PC-3 (cell line): ENCODE measurements around the gene C9orf57.

Experiments
- EZH2 ChIP-seq: fragments of 300-600 bp; sonication (generic); IDR thresholded peaks from one replicate; pipeline ENCODE4 v1.6.1; 2017; ENCODE audit warnings: antibody characterized with exemption, mild to moderate bottlenecking, low read length; ENCODE audit not compliant: unreplicated experiment
- EZH2phosphoT487 ChIP-seq: fragments of 300-600 bp; sonication (generic); IDR thresholded peaks from 2 replicates; pipeline ENCODE4 v1.6.1; 2018; ENCODE audit warnings: mild to moderate bottlenecking, antibody characterized with exemption, low read length, borderline replicate concordance
- TF ChIP-seq, protein P1 (sequence below): fragments of 300-600 bp; sonication (generic); conservative IDR thresholded peaks from 2 replicates; pipeline ENCODE4 v1.5.1; 2017; ENCODE audit warnings: antibody characterized with exemption, low read depth, mild to moderate bottlenecking, low read length

DNA sequence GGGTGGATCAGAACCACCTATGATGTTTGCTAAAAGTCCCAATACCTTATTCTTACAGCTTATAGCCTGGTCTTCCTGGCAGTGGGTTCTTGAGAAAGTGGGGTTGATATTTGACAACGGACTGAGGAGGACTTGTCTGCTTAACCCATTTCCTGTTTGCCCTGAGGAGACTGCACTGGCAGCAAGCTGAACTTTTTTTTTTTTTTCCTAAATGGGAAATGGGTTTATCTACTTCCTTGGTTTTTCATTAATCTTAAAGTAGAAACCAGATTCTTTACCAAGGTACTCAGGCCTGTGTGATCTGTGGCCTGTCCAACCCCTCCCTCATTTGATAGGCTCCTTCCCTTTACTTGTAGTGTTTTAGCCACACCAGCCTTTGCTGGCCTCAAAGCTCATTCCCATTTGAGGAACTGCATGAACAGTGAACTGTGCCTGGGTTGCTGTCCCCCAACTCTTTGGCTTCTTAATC, 47.1 kb downstream of the C9orf57 start:
- TF ChIP-seq, protein P1, sequence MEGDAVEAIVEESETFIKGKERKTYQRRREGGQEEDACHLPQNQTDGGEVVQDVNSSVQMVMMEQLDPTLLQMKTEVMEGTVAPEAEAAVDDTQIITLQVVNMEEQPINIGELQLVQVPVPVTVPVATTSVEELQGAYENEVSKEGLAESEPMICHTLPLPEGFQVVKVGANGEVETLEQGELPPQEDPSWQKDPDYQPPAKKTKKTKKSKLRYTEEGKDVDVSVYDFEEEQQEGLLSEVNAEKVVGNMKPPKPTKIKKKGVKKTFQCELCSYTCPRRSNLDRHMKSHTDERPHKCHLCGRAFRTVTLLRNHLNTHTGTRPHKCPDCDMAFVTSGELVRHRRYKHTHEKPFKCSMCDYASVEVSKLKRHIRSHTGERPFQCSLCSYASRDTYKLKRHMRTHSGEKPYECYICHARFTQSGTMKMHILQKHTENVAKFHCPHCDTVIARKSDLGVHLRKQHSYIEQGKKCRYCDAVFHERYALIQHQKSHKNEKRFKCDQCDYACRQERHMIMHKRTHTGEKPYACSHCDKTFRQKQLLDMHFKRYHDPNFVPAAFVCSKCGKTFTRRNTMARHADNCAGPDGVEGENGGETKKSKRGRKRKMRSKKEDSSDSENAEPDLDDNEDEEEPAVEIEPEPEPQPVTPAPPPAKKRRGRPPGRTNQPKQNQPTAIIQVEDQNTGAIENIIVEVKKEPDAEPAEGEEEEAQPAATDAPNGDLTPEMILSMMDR: no peak
- TF ChIP-seq EZH2 (no peak), EZH2phosphoT487 (no peak)
